Activated CD4-positive, alpha-beta T cell treated with anti-CD3 and anti-CD28 coated beads, Interleukin-2, amount 50 U/mL, for 48 hours (primary cell): ENCODE measurements around the gene OPCML.

Source experiments
- DNase-seq, 2 experiments: peaks; one replicate each; pipeline ENCODE4 v3.0.0-alpha.2; 2020

The OPCML gene

DNA sequence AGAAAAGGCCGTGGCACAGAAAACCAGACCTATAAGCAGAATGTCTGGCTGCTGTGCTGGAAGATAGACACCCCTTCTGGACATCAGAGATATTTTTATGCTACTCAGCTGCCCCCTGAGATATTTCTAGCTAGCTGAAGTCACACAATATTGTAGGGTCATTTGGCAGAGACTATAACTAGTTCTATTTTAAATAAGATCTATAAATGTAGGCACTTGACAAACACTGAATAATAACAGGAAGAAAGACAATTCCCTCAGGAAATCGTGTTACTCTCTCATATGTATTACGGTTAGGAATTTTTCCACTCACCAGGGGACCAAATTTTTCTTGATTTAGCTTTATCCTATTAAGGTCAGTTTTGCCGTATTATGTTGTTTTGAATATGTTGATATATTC lies 845.4 kb downstream of the OPCML start:
- no peak for DNase-seq

- peak in 1 of 2 experiments; percentile 4 for DNase-seq
Observed at GRCh38 chr11:132685174-132685611, 847.1 kb downstream of the OPCML start.

GRCh38 chr11:132683602-132684001 lies 848.7 kb downstream of the OPCML start:
- no peak for DNase-seq

GRCh38 chr11:132681971-132682370 lies 850.3 kb downstream of the OPCML start:
- no peak for DNase-seq

GRCh38 chr11:132680584-132680983 lies 851.7 kb downstream of the OPCML start:
- no peak for DNase-seq

DNA sequence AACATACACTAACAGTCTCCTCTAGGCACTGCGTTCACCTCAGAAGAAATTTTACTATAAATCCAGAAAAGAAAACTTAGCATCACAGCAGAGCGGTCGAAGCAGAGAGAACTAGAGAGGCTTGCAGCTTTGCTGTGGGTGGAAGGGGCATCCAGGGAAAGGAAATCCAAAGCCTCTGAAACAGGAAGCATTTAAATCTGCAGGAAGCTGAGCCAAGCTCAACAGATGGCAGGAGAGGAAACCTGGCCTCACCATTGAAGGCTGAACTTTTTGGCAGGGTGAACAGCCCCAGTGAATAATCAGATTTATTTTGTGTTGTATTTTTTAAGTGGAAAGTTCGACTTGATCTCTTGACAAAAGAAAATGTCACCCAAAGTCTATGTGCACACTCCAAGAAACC lies 858.1 kb downstream of the OPCML start:
- DNase-seq = no peak

DNA sequence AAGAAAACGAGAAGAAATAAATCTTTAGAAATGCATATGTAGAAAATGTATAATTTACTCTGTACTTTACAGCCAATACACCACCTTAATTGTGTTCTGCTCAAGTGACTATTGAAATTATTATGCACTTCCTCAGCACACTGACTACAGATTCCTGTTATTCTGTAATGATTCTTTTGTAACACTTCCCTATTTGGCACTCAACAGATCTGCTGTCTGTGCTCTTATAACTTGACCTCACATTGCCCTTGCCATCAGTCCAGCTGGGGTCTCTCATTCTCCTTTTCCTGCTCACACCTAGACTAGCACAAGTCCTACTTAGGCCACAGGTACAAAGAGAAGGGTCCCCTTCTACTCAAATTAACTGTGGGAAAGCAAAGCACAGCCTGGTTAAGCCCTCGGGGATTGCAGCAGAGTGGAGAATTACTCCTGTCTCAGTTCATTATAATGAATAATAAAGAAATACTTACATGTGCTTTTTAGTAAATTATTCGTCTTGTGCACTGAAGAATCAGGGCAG lies 860.4 kb downstream of the OPCML start:
- DNase-seq = no peak

DNA sequence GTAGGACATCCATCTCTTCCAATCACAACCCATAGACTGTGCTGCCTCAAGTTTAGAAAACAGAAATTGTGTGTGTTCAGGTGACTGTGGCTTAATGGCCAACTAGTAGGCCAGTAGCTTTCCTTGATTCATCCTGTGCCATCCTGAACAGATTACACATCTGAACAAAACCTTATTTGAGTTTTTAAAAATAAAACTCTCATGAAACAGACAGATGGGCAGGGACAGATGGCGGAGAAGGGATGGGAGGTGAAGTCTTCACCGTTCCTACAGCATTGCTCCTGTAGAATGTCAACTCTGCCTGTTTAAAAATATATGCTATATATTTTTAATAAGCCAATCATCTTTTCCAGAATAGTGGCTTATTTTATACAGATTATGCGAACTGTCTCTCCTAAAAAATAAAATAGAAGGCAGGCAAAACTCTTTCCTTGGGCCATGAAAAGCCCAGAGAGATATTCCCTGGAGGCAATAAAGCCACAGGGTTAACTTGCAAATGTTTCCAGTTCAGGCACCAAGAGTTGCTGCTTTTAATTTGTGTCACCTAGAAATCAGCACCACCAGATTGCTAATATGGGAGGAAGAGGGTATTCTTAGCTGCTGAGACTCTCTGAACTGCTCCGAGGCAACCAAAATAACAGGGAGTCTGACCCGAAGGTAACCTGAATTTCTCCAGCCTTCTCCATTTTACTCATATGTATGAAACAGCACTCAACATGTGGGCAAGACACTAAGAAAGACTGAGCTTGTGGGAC lies 861.2 kb downstream of the OPCML start:
- DNase-seq = no peak

- DNase-seq = no peak
Observed at GRCh38 chr11:132669949-132670348, 862.4 kb downstream of the OPCML start.

GRCh38 chr11:132665205-132665604 lies 867.1 kb downstream of the OPCML start:
- DNase-seq = no peak

GRCh38 chr11:132658696-132659095 lies 873.6 kb downstream of the OPCML start:
- DNase-seq = no peak

- DNase-seq = no peak
Observed at GRCh38 chr11:132658004-132658403, 874.3 kb downstream of the OPCML start.

DNA sequence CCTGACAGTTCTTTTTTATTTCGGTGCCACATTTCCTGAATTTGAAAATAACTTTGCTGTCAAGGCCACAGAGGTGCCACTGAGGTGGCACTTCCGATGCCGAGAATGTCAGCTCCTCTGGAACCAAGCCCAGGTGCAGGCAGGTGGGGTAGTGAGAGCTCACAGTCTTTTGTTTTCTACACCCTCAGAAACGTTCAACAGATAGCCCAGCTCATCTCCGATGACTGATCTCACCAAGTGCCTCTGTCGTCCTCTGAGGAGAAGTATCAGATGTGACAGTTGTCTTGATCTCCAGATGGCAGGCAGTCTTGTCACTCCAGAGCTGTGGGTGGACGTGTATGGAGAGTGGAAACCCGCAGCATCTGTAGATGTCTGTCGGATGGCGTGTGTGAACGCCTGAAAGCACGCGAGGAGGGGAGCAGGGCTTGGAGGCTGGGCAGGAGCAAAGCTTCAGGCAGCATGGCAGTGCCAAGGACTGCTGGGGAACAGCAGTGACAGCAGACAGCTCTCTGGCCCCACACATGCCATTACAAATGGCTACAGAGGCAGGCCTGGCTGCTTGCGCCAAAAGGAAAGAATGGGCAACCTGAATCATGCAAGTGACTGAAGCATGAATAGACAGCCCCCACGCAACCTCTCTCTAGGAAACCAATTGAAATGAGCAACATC lies 877.0 kb downstream of the OPCML start:
- DNase-seq = no peak

DNA sequence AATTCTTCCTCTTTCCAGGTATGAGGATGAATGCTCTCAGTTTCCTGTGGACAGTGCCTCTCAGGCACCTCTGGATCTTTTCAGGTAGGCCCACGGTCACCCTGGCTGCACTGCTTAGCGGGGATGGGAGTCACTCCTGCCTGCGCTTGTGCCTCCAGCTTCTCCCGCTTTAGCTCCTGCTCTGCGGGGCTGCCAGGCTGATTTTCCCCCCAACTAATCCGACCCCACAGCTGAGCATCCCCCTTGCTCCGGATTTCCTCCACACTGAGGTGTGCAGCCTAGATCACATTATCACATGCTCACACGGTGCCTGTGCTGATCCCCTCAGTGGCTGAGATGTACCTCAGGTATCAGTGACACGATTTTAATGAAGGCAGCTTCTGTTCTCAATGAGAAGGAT lies 879.1 kb downstream of the OPCML start:
- no peak for DNase-seq

DNA sequence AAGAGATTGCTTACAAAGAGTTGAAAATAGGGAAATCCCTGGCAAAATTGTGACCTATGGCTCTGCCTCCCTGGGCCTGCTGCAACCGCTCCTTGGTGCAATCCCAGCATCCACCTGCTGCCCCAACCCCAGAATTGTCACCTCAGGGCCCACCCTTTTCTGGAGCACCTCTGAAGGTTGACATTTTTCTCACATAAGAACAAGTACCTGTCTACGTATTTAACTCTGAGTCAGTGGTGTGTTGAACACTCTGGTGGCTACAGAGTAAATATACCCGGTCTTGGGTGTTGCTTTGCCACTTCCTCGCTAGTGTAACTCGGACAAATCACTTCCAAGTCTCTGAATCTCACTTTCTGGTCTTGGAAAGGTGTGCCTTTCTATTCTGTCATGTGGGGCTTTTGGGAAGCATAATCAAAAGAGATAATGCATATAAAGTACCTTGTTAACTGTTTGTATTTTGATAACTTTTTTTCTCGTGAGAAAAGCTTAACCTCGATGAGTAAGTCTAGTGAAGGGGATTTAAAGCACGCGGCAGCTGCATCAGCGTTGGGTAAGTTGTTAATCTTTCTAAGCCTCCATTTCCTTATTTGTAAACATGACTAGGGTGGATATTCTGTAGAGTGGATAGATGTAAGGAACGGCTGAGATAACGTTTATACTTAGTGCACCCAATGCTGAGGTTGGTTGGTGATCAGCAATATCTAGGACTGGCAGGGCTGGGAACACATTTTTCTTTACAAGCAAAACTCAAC lies 881.2 kb downstream of the OPCML start:
- DNase-seq = no peak

GRCh38 chr11:132649277-132649676 lies 883.0 kb downstream of the OPCML start:
- DNase-seq = no peak

DNA sequence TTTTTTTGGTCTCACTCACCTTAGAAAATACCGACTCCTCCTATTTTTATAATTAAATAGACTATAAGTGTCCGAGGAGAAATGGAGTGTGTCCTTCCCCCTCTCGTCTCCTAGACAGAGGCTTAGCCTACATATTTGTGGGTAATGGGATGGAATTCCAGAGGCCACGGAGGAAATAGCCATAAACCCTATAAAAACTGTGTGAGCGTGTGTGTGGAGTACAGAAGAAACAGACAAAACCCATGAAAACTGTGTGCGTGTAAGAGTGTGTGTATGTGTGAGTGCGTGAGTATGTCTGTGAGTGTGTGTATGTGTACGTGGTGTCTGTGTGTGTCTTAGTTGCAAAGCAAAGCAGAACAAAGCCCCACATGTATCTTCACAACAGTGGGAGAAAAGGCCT lies 883.5 kb downstream of the OPCML start:
- no peak for DNase-seq

DNA sequence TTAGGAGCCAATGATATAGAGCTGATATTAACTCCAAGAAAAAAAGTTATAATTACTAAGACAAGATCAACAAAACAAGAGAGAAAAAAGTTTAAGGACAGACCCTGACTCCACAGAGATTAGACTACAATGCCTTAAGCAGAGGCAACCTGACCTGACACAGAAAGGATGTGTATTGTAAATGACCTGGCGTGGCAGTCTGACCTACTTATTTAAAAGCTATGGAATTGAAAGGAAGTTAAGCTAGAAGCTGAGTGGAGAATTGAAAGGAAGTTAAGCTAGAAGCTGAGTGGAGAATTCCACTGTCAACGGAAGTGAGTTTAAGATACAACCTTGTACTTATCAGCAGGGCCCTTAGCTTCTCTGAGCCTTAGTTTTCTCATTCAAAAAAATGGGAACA lies 885.4 kb downstream of the OPCML start:
- no peak for DNase-seq

GRCh38 chr11:132644520-132645239 lies 887.6 kb downstream of the OPCML start:
- DNase-seq = no peak

- DNase-seq = no peak
Observed at GRCh38 chr11:132643239-132643638, 889.1 kb downstream of the OPCML start.

- DNase-seq = no peak
Observed at GRCh38 chr11:132640952-132641351, 891.3 kb downstream of the OPCML start.

DNA sequence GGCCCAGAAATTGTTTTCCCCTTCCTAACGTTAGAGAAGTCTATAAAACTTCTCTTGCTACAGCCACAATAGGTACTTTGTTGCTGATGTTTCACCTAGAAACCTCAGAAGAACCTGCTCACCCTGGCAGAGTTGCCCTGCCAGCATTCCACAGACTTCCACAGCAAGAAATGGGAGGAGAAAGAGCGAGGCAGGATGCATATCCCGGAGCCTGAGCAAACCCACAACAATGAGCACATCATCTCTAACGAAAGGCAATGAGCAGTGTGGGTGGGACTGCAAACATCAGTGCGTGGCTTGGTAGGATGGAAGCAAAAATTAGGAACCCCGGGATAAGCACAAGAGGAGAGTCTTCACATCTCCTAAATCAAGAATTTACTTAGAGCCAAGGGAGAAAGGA lies 892.3 kb downstream of the OPCML start:
- DNase-seq = no peak

GRCh38 chr11:132639403-132639802 lies 892.9 kb downstream of the OPCML start:
- DNase-seq = no peak
